Measurements from ENCODE around the gene YAP1.

The YAP1 gene

GRCh38 chr11:102121329-102121728, 11.1 kb downstream of the YAP1 start:
- H3K4me3 ChIP-seq (replicated peaks; ENCODE audit: low read depth, low read length) = no peak overlapping the region
- no peak for TF ChIP-seq CTCF (IDR thresholded peaks at IDR 0.05; ENCODE audit: low read depth, low read length, missing control alignments)
- no peak for DNase-seq (ENCODE audit: extremely low read depth, low read depth)

- no peak overlapping the region for H3K4me3 ChIP-seq (replicated peaks; ENCODE audit: low read depth, low read length)
- no peak for DNase-seq (ENCODE audit: extremely low read depth, low read depth)
- TF ChIP-seq CTCF (IDR thresholded peaks at IDR 0.05; ENCODE audit: low read depth, low read length, missing control alignments) = no peak
Measured at GRCh38 chr11:102134597-102134996, 24.4 kb downstream of the YAP1 start.

GRCh38 chr11:102135256-102135655, 25.0 kb downstream of the YAP1 start:
- no peak overlapping the region for H3K4me3 ChIP-seq (replicated peaks; ENCODE audit: low read depth, low read length)
- TF ChIP-seq CTCF (IDR thresholded peaks at IDR 0.05; ENCODE audit: low read depth, low read length, missing control alignments) = no peak
- DNase-seq (ENCODE audit: extremely low read depth, low read depth) = no peak

GRCh38 chr11:102138223-102138622, 28.0 kb downstream of the YAP1 start:
- DNase-seq (ENCODE audit: extremely low read depth, low read depth) = no peak
- no peak for TF ChIP-seq CTCF (IDR thresholded peaks at IDR 0.05; ENCODE audit: low read depth, low read length, missing control alignments)
- no peak overlapping the region for H3K4me3 ChIP-seq (replicated peaks; ENCODE audit: low read depth, low read length)

- H3K4me3 ChIP-seq (replicated peaks; ENCODE audit: low read depth, low read length) = no peak overlapping the region
- DNase-seq (ENCODE audit: extremely low read depth, low read depth) = no peak
- TF ChIP-seq CTCF (IDR thresholded peaks at IDR 0.05; ENCODE audit: low read depth, low read length, missing control alignments) = no peak
Measured at GRCh38 chr11:102138670-102139069, 28.4 kb downstream of the YAP1 start.

GRCh38 chr11:102139081-102139498, 28.8 kb downstream of the YAP1 start:
- TF ChIP-seq CTCF (IDR thresholded peaks at IDR 0.05; ENCODE audit: low read depth, low read length, missing control alignments) = no peak
- no peak overlapping the region for H3K4me3 ChIP-seq (replicated peaks; ENCODE audit: low read depth, low read length)
- DNase-seq (ENCODE audit: extremely low read depth, low read depth) = no peak

- no peak overlapping the region for H3K4me3 ChIP-seq (replicated peaks; ENCODE audit: low read depth, low read length)
- no peak for DNase-seq (ENCODE audit: extremely low read depth, low read depth)
- TF ChIP-seq CTCF (IDR thresholded peaks at IDR 0.05; ENCODE audit: low read depth, low read length, missing control alignments) = no peak
Measured at GRCh38 chr11:102142333-102142732, 32.1 kb downstream of the YAP1 start.

Data from HFF-Myc (cell line).